HepG2 (cell line): ENCODE results near the gene TFF1. TPM values are rescaled to one million over a fixed set of nuclear protein-coding genes. Genes with fewer than 3 reads are reported as not detected.
A peak's percentile ranks its signal among the peaks of the same experiment; 100 is the strongest.

ENCODE experiments used
- DNMT3B ChIP-seq: conservative IDR thresholded peaks from 2 replicates; pipeline ENCODE4 v1.6.1; 2016; ENCODE audit warnings: missing biosample characterization, control low read depth
- ERF ChIP-seq: IDR thresholded peaks from 2 replicates; pipeline ENCODE4 v1.6.1; 2018; ENCODE audit warnings: missing biosample characterization, missing genetic modification reagents
- GABPB1 ChIP-seq: IDR thresholded peaks from 2 replicates; pipeline ENCODE4 v1.6.1; 2016; ENCODE audit warnings: mild to moderate bottlenecking, missing genetic modification reagents, moderate library complexity, missing compliant biosample characterization
- HMG20A ChIP-seq: IDR thresholded peaks from 2 replicates; pipeline ENCODE4 v1.6.1; 2016; ENCODE audit warnings: borderline replicate concordance
- KDM2A ChIP-seq: sonication (generic); formaldehyde crosslinking; IDR thresholded peaks from 2 replicates; pipeline ENCODE4 v1.4.0; 2020; ENCODE audit warnings: low read depth, missing genetic modification reagents, borderline replicate concordance
- ZBTB38 ChIP-seq: sonication (generic); formaldehyde crosslinking; IDR thresholded peaks from 2 replicates; pipeline ENCODE4 v1.5.1; 2020; ENCODE audit warnings: mild to moderate bottlenecking, missing genetic modification reagents
- ZNF253 ChIP-seq: sonication (generic); formaldehyde crosslinking; IDR thresholded peaks from 2 replicates; pipeline ENCODE4 v1.8.0; 2022; ENCODE audit warnings: mild to moderate bottlenecking, missing genetic modification reagents, borderline replicate concordance
- ZNF326 ChIP-seq: sonication (generic); formaldehyde crosslinking; IDR thresholded peaks from 2 replicates; pipeline ENCODE4 v1.4.0; 2020; ENCODE audit warnings: missing genetic modification reagents, borderline replicate concordance
- ZNF564 ChIP-seq: sonication (generic); formaldehyde crosslinking; IDR thresholded peaks from 2 replicates; pipeline ENCODE4 v1.8.1; 2023; ENCODE audit warnings: mild to moderate bottlenecking, missing genetic modification reagents
- ZNF605 ChIP-seq: sonication (generic); formaldehyde crosslinking; IDR thresholded peaks from 2 replicates; pipeline ENCODE4 v1.8.0; 2022; ENCODE audit warnings: mild to moderate bottlenecking, missing genetic modification reagents
- ZNF709 ChIP-seq: sonication (generic); formaldehyde crosslinking; IDR thresholded peaks from 2 replicates; pipeline ENCODE4 v1.5.0; 2020; ENCODE audit warnings: mild to moderate bottlenecking, missing genetic modification reagents
- ZNF724P ChIP-seq: sonication (generic); formaldehyde crosslinking; IDR thresholded peaks from 2 replicates; pipeline ENCODE4 v1.8.0; 2022; ENCODE audit warnings: missing genetic modification reagents, borderline replicate concordance
- ZNF777 ChIP-seq: sonication (generic); formaldehyde crosslinking; IDR thresholded peaks from 2 replicates; pipeline ENCODE4 v1.4.0; 2020; ENCODE audit warnings: missing genetic modification reagents
- polyA plus RNA-seq, 8 experiments: library from polyadenylated mRNA; depleted of rRNA in 3 of 8; stranded (reverse) in 7 of 8; unstranded in 1 of 8; fragments of >200 nt; fragmentation: Illumina TruSeq in 4 of 8; extraction: Trizol in 4 of 8; gene quantifications; 2 replicates each; pipeline versions ENCODE4 v1.2.1 to v1.2.3, GENCODE V29; 2011 to 2016; ENCODE audit warnings: low read depth in 4 of 8, missing spikeins in 1 of 8, mixed read lengths in 1 of 8; ENCODE audit not compliant: insufficient read depth in 1 of 8
- total RNA-seq, 5 experiments: library from RNA; depleted of rRNA; stranded (reverse); fragments of >200 nt; fragmentation: Illumina TruSeq; extraction: Trizol; gene quantifications; 2 replicates each; pipeline ENCODE4 v1.2.3, GENCODE V29; 2016; ENCODE audit warnings: low read depth in 1 of 5
- TF ChIP-seq, protein P1 (sequence below): sonication (generic); formaldehyde crosslinking; IDR thresholded peaks from 2 replicates; pipeline ENCODE4 v1.9.0; 2021; ENCODE audit warnings: missing genetic modification reagents, borderline replicate concordance
- TF ChIP-seq, protein P2 (sequence below): sonication (generic); formaldehyde crosslinking; IDR thresholded peaks from 2 replicates; pipeline ENCODE4 v1.4.0; 2020; ENCODE audit warnings: mild to moderate bottlenecking, missing genetic modification reagents
- TF ChIP-seq, protein P3 (sequence below): sonication (generic); formaldehyde crosslinking; IDR thresholded peaks from 2 replicates; pipeline ENCODE4 v1.5.0; 2020; ENCODE audit warnings: missing genetic modification reagents, mild to moderate bottlenecking, borderline replicate concordance

TFF1 gene
- total and polyA plus RNA-seq, 2 of the 13 experiments (the other 11 are each of a cell fraction or from before 2014, with no cell fraction given): 0.24 to 19.4 TPM

DNA sequence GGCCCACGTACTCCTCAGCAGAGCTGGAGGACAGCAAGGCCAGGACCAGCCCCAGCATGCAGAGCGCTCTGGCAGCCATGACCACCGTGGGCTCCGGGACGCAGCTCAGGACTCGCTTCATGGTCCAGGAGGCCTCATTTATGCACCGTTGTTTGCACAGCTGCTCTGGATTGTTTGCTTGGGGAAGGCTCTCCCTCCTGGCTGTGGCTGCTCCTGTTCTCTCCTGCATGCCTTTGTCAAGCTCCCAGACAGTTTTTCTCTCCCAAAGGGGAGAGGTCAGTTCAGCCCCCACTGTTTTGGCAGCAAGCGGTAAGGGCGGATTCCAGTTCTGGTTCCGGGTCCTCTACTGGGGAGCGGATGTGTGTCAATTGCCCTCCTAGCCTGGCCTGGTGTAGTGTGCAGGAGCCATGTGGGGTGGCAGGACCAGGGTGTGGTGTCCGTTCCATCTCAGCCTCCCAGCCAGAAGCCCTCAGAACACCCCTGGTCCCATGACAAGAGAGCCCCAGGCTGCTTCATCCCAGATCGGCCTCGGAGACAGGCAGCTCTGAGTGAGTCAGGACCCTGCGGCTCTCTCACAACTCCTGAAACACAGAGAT, 50.9 kb downstream of the TFF1 start, which contains the start of gene TFF3 (continued):
- TF ChIP-seq, protein P1, sequence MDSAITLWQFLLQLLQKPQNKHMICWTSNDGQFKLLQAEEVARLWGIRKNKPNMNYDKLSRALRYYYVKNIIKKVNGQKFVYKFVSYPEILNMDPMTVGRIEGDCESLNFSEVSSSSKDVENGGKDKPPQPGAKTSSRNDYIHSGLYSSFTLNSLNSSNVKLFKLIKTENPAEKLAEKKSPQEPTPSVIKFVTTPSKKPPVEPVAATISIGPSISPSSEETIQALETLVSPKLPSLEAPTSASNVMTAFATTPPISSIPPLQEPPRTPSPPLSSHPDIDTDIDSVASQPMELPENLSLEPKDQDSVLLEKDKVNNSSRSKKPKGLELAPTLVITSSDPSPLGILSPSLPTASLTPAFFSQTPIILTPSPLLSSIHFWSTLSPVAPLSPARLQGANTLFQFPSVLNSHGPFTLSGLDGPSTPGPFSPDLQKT: no peak
- TF ChIP-seq ERF (CRISPR knock-in tag): no peak; the same call in 1 of the 2 replicates
- no peak for TF ChIP-seq ZBTB38 (CRISPR knock-in tag)
- TF ChIP-seq ZNF777 (CRISPR knock-in tag): no peak
- TF ChIP-seq ZNF253 (CRISPR knock-in tag): no peak
- TF ChIP-seq KDM2A: peak; percentile 61; the same call in 1 of the 2 replicates
- TF ChIP-seq ZNF709: no peak
- TF ChIP-seq ZNF724P (CRISPR knock-in tag): no peak
- TF ChIP-seq ZNF564 (CRISPR knock-in tag): no peak
- 0 out of 2 replicates have a peak, but pooled peaks have one; percentile 1 for TF ChIP-seq ZNF605 (CRISPR knock-in tag)
- no peak for TF ChIP-seq HMG20A (CRISPR knock-in tag)
- no peak for TF ChIP-seq DNMT3B (CRISPR knock-in tag)
- TF ChIP-seq, protein P2, sequence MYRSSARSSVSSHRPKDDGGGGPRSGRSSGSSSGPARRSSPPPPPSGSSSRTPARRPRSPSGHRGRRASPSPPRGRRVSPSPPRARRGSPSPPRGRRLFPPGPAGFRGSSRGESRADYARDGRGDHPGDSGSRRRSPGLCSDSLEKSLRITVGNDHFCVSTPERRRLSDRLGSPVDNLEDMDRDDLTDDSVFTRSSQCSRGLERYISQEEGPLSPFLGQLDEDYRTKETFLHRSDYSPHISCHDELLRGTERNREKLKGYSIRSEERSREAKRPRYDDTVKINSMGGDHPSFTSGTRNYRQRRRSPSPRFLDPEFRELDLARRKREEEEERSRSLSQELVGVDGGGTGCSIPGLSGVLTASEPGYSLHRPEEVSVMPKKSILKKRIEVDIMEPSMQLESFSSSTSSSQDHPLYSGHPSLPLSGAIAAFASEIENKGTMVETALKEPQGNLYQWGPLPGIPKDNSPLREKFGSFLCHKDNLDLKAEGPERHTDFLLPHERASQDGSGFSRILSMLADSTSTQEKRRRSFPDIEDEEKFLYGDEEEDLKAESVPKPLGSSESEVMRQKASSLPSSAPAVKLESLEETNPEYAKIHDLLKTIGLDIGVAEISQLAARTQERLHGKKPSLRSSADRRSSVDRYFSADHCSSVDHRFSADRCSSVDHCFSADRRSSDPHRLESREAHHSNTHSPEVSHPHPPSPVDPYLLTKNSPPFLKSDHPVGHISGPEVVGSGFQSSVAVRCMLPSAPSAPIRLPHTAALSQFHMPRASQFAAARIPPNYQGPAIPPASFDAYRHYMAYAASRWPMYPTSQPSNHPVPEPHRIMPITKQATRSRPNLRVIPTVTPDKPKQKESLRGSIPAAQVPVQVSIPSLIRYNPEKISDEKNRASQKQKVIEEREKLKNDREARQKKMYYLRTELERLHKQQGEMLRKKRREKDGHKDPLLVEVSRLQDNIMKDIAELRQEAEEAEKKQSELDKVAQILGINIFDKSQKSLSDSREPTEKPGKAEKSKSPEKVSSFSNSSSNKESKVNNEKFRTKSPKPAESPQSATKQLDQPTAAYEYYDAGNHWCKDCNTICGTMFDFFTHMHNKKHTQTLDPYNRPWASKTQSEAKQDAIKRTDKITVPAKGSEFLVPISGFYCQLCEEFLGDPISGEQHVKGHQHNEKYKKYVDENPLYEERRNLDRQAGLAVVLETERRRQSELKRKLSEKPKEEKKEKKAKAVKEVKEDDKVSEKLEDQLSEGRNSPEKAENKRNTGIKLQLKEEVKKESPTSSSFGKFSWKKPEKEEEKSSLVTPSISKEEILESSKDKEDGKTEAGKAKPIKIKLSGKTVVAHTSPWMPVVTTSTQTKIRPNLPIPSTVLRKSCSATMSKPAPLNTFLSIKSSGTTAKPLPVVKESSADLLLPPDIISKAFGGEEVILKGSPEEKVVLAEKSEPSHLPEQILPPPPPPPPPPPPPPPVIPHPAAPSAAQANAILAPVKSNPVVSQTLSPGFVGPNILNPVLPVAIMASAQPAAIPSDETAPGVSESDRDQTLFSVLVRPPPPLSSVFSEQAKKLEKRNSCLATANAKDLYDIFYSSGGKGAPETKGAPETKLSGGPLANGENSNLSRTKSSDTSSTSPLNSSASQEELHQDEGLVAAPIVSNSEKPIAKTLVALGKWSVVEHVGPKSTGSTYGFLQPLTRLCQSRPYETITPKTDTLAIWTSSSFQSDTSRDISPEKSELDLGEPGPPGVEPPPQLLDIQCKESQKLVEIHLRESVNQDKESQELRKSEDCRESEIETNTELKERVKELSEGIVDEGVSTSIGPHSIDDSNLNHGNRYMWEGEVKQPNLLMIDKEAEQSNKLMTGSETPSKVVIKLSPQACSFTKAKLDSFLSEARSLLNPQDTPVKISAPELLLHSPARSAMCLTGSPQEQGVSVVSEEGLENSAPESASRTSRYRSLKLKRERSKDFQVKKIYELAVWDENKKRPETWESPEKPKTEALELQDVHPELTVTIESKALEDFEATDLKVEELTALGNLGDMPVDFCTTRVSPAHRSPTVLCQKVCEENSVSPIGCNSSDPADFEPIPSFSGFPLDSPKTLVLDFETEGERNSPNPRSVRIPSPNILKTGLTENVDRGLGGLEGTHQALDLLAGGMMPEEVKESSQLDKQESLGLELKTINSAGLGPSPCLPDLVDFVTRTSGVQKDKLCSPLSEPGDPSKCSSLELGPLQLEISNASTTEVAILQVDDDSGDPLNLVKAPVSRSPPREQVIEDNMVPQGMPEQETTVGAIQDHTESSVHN (CRISPR knock-in tag): no peak
- peak; percentile 62 for TF ChIP-seq GABPB1 (CRISPR knock-in tag)
- no peak for TF ChIP-seq ZNF326 (CRISPR knock-in tag)
- TF ChIP-seq, protein P3, sequence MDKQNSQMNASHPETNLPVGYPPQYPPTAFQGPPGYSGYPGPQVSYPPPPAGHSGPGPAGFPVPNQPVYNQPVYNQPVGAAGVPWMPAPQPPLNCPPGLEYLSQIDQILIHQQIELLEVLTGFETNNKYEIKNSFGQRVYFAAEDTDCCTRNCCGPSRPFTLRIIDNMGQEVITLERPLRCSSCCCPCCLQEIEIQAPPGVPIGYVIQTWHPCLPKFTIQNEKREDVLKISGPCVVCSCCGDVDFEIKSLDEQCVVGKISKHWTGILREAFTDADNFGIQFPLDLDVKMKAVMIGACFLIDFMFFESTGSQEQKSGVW: no peak
